ENCODE data around the gene OSTN. TPM values are rescaled to one million over a fixed set of nuclear protein-coding genes. Genes with fewer than 3 reads are reported as not detected.
"Not testable (repeated sequence)": the region's sequence is repeated elsewhere in the genome, so short reads cannot be mapped to it uniquely, and the experiment has no call there.

The OSTN gene
- total and polyA plus RNA-seq, 3 experiments from 2014 or later: not detected

GRCh38 chr3:191262650-191263049, 63.6 kb downstream of the OSTN start:
- Histone ChIP-seq H3K27ac (ENCODE audit: low read depth, low read length) (no peak overlapping the region), H3K36me3 (ENCODE audit: insufficient read depth, low read length) (no peaks in the 10 kb centered on the region), H3K9me3 (ENCODE audit: low read length) (no peaks in the 10 kb centered on the region), H3K4me1 (ENCODE audit: insufficient read depth, low read length) (no peaks in the 10 kb centered on the region), H3K27me3 (ENCODE audit: insufficient read depth, low read length, poor library complexity, severe bottlenecking) (no peaks in the 10 kb centered on the region), H3K4me3 (ENCODE audit: low read length) (no peak overlapping the region)
- Mint-ChIP-seq H3K27ac (no peak overlapping the region), H3K36me3 (no peaks in the 10 kb centered on the region), H3K4me1 (peaks cover 0 to 3% (median 2%) of the 10 kb centered on the region in 3 donors), H3K4me3 (no peak overlapping the region), H3K27me3 (peaks cover 0 to 2% of the 10 kb centered on the region in 2 donors), H3K9me3 (peaks cover 0 to 9% (median 0%) of the 10 kb centered on the region in 5 donors)
- ChIA-PET CTCF (no interaction called here), POLR2A (no interaction called here)
- DNase-seq: no peak

GRCh38 chr3:191263365-191263764, 64.3 kb downstream of the OSTN start:
- no peak for DNase-seq
- no peaks in the 10 kb centered on the region for H3K36me3 Mint-ChIP-seq
- peaks cover 0 to 3% (median 2%) of the 10 kb centered on the region in 3 donors for H3K4me1 Mint-ChIP-seq

GRCh38 chr3:191263850-191264249, 64.8 kb downstream of the OSTN start:
- Mint-ChIP-seq H3K4me1 (peaks cover 0 to 2% (median 2%) of the 10 kb centered on the region in 3 donors), H3K36me3 (no peaks in the 10 kb centered on the region), H3K9me3 (peaks cover 0 to 9% (median 0%) of the 10 kb centered on the region in 5 donors), H3K4me3 (no peak overlapping the region), H3K27ac (no peak overlapping the region), H3K27me3 (peaks cover 0 to 2% of the 10 kb centered on the region in 2 donors)
- no peaks in the 10 kb centered on the region for H3K27me3 ChIP-seq (ENCODE audit: insufficient read depth, low read length, poor library complexity, severe bottlenecking)
- ChIA-PET POLR2A (no interaction called here), CTCF (no interaction called here)
- H3K9me3 ChIP-seq (ENCODE audit: low read length): no peaks in the 10 kb centered on the region
- no peak overlapping the region for H3K4me3 ChIP-seq (ENCODE audit: low read length)
- H3K27ac ChIP-seq (ENCODE audit: low read depth, low read length): no peak overlapping the region
- no peaks in the 10 kb centered on the region for H3K36me3 ChIP-seq (ENCODE audit: insufficient read depth, low read length)
- no peaks in the 10 kb centered on the region for H3K4me1 ChIP-seq (ENCODE audit: insufficient read depth, low read length)
- DNase-seq: no peak

More at GRCh38 chr3:191263365-191263764, 64.3 kb downstream of the OSTN start:
- Mint-ChIP-seq H3K27ac (peak overlapping the region in 1 of 8 donors; percentile 14), H3K4me3 (no peak overlapping the region), H3K27me3 (peaks cover 0 to 2% of the 10 kb centered on the region in 2 donors), H3K9me3 (peaks cover 0 to 9% (median 0%) of the 10 kb centered on the region in 5 donors)
- Histone ChIP-seq H3K9me3 (ENCODE audit: low read length) (no peaks in the 10 kb centered on the region), H3K4me1 (ENCODE audit: insufficient read depth, low read length) (no peaks in the 10 kb centered on the region), H3K36me3 (ENCODE audit: insufficient read depth, low read length) (no peaks in the 10 kb centered on the region), H3K27me3 (ENCODE audit: insufficient read depth, low read length, poor library complexity, severe bottlenecking) (no peaks in the 10 kb centered on the region), H3K4me3 (ENCODE audit: low read length) (no peak overlapping the region), H3K27ac (ENCODE audit: low read depth, low read length) (no peak overlapping the region)
- ChIA-PET POLR2A (no interaction called here), CTCF (no interaction called here)

GRCh38 chr3:191268737-191269136, 69.7 kb downstream of the OSTN start:
- Histone ChIP-seq H3K36me3 (ENCODE audit: insufficient read depth, low read length) (no peaks in the 10 kb centered on the region), H3K27ac (ENCODE audit: low read depth, low read length) (no peak overlapping the region), H3K9me3 (ENCODE audit: low read length) (no peaks in the 10 kb centered on the region), H3K4me1 (ENCODE audit: insufficient read depth, low read length) (no peaks in the 10 kb centered on the region), H3K4me3 (ENCODE audit: low read length) (no peak overlapping the region), H3K27me3 (ENCODE audit: insufficient read depth, low read length, poor library complexity, severe bottlenecking) (no peaks in the 10 kb centered on the region)
- ChIA-PET POLR2A (no interaction called here), CTCF (no interaction called here)
- Mint-ChIP-seq H3K36me3 (no peaks in the 10 kb centered on the region), H3K27ac (no peak overlapping the region), H3K4me3 (no peak overlapping the region), H3K27me3 (peaks cover 0 to 2% of the 10 kb centered on the region in 2 donors), H3K4me1 (peaks cover 0 to 2% (median 0%) of the 10 kb centered on the region in 3 donors), H3K9me3 (peaks cover 0 to 5% (median 0%) of the 10 kb centered on the region in 5 donors)
- no peak for DNase-seq

GRCh38 chr3:191269289-191270085, 70.4 kb downstream of the OSTN start:
- H3K9me3 ChIP-seq (ENCODE audit: low read length): no peaks in the 10 kb centered on the region
- H3K27ac Mint-ChIP-seq: peak overlapping the region in 1 of 8 donors; percentile 27
- no peaks in the 10 kb centered on the region for H3K4me1 ChIP-seq (ENCODE audit: insufficient read depth, low read length)
- no peaks in the 10 kb centered on the region for H3K4me1 Mint-ChIP-seq
- POLR2A ChIA-PET: no interaction called here
- no peak overlapping the region for H3K4me3 ChIP-seq (ENCODE audit: low read length)
- H3K36me3 Mint-ChIP-seq: no peaks in the 10 kb centered on the region
- H3K4me3 Mint-ChIP-seq: no peak overlapping the region
- no peak overlapping the region for H3K27ac ChIP-seq (ENCODE audit: low read depth, low read length)
- H3K27me3 ChIP-seq (ENCODE audit: insufficient read depth, low read length, poor library complexity, severe bottlenecking): no peaks in the 10 kb centered on the region
- no peaks in the 10 kb centered on the region for H3K36me3 ChIP-seq (ENCODE audit: insufficient read depth, low read length)
- CTCF ChIA-PET: no interaction called here
- DNase-seq: no peak
- peaks cover 0 to 2% of the 10 kb centered on the region in 2 donors for H3K27me3 Mint-ChIP-seq
- peaks cover 0 to 5% (median 0%) of the 10 kb centered on the region in 5 donors for H3K9me3 Mint-ChIP-seq

GRCh38 chr3:191275244-191275643, 76.2 kb downstream of the OSTN start:
- H3K4me1 Mint-ChIP-seq; H3K36me3 Mint-ChIP-seq; H3K9me3 Mint-ChIP-seq; H3K9me3 ChIP-seq (ENCODE audit: low read length); H3K27me3 ChIP-seq (ENCODE audit: insufficient read depth, low read length, poor library complexity, severe bottlenecking); H3K27ac Mint-ChIP-seq; DNase-seq; H3K4me3 ChIP-seq (ENCODE audit: low read length); H3K36me3 ChIP-seq (ENCODE audit: insufficient read depth, low read length); POLR2A ChIA-PET; H3K4me1 ChIP-seq (ENCODE audit: insufficient read depth, low read length); CTCF ChIA-PET; H3K27ac ChIP-seq (ENCODE audit: low read depth, low read length); H3K27me3 Mint-ChIP-seq; H3K4me3 Mint-ChIP-seq: not testable (repeated sequence)

- Histone ChIP-seq H3K4me3 (ENCODE audit: low read length) (no peak overlapping the region), H3K9me3 (ENCODE audit: low read length) (no peaks in the 10 kb centered on the region), H3K27ac (ENCODE audit: low read depth, low read length) (no peak overlapping the region), H3K4me1 (ENCODE audit: insufficient read depth, low read length) (no peaks in the 10 kb centered on the region), H3K36me3 (ENCODE audit: insufficient read depth, low read length) (no peaks in the 10 kb centered on the region), H3K27me3 (ENCODE audit: insufficient read depth, low read length, poor library complexity, severe bottlenecking) (no peaks in the 10 kb centered on the region)
- H3K36me3 Mint-ChIP-seq: peaks cover 0 to 1% (median 0%) of the 10 kb centered on the region in 3 donors
- no peak overlapping the region for H3K27ac Mint-ChIP-seq
- ChIA-PET POLR2A (no interaction called here), CTCF (no interaction called here)
- no peak overlapping the region for H3K4me3 Mint-ChIP-seq
- peaks cover 0 to 2% of the 10 kb centered on the region in 2 donors for H3K27me3 Mint-ChIP-seq
- no peak for DNase-seq
- no peaks in the 10 kb centered on the region for H3K9me3 Mint-ChIP-seq
- no peaks in the 10 kb centered on the region for H3K4me1 Mint-ChIP-seq
Observed at GRCh38 chr3:191275751-191276150, 76.7 kb downstream of the OSTN start.

- Histone ChIP-seq H3K4me3 (ENCODE audit: low read length) (no peak overlapping the region), H3K36me3 (ENCODE audit: insufficient read depth, low read length) (no peaks in the 10 kb centered on the region), H3K27ac (ENCODE audit: low read depth, low read length) (no peak overlapping the region), H3K9me3 (ENCODE audit: low read length) (no peaks in the 10 kb centered on the region), H3K27me3 (ENCODE audit: insufficient read depth, low read length, poor library complexity, severe bottlenecking) (no peaks in the 10 kb centered on the region), H3K4me1 (ENCODE audit: insufficient read depth, low read length) (no peaks in the 10 kb centered on the region)
- Mint-ChIP-seq H3K27ac (no peak overlapping the region), H3K27me3 (no peaks in the 10 kb centered on the region), H3K9me3 (peaks cover 0 to 8% (median under 1%) of the 10 kb centered on the region in 5 donors), H3K36me3 (peaks cover 0 to 1% (median 0%) of the 10 kb centered on the region in 3 donors), H3K4me3 (no peak overlapping the region), H3K4me1 (no peaks in the 10 kb centered on the region)
- CTCF ChIA-PET: no interaction called here
- no peak for DNase-seq
- POLR2A ChIA-PET: no interaction called here
Observed at GRCh38 chr3:191280111-191280510, 81.1 kb downstream of the OSTN start.

All from CD8-positive, alpha-beta memory T cell (primary cell).